ENCODE measurements around the gene TRUB2. TPM values are rescaled to one million over a fixed set of nuclear protein-coding genes. Genes with fewer than 3 reads are reported as not detected.

TRUB2 gene
- total RNA-seq, 1 experiment from 2014 or later: 33.2 TPM

GRCh38 chr9:128304136-128304970, 17.9 kb downstream of the TRUB2 start (continued):
- TF ChIP-seq ATF6 (CRISPR knock-in tag; IDR thresholded peaks at IDR 0.05): no peak

GRCh38 chr9:128298535-128299482, 23.4 kb downstream of the TRUB2 start:
- Mint-ChIP-seq H3K4me1 (no peaks in the 10 kb centered on the region), H3K36me3 (no peaks in the 10 kb centered on the region), H3K4me3 (no peak overlapping the region), H3K9me3 (no peaks in the 10 kb centered on the region), H3K27me3 (ENCODE audit: low read depth) (peaks cover 2% of the 10 kb centered on the region; the same call in 1 of the 2 replicates), H3K27ac (peak overlapping the region; percentile 27)
- ChIA-PET CTCF (interaction anchor here (0.6 to 2.6 kb wide), 6 partner anchors 43 to 252 kb away, joined by 3 to 15 read pairs (median 5); partner anchors contain the start of gene CERCAM), POLR2A (interaction anchor here (0.5 kb wide), 1 partner anchor 391 kb away, joined by 5 read pairs; no protein-coding TSS in a partner anchor)
- DNase-seq (ENCODE audit: low spot score) (no peak), ATAC-seq (no peak)
- TF ChIP-seq JUN (CRISPR knock-in tag; IDR thresholded peaks at IDR 0.05) (no peak), RELA (CRISPR knock-in tag; IDR thresholded peaks at IDR 0.05; ENCODE audit: borderline replicate concordance) (no peak), ZNF416 (CRISPR knock-in tag; IDR thresholded peaks at IDR 0.05) (no peak), AFF4 (CRISPR knock-in tag; IDR thresholded peaks at IDR 0.05; ENCODE audit: borderline replicate concordance) (no peak), NR2C2 (CRISPR knock-in tag; IDR thresholded peaks at IDR 0.05) (no peak), ETV6 (CRISPR knock-in tag; IDR thresholded peaks at IDR 0.05) (no peak), ATF2 (CRISPR knock-in tag; IDR thresholded peaks at IDR 0.05; ENCODE audit: borderline replicate concordance, low read depth) (no peak), ZNF263 (CRISPR knock-in tag; IDR thresholded peaks at IDR 0.05; ENCODE audit: low read depth) (no peak), EMX1 (CRISPR knock-in tag; IDR thresholded peaks at IDR 0.05) (no peak), TP53 (CRISPR knock-in tag; IDR thresholded peaks at IDR 0.05) (no peak), CREM (CRISPR knock-in tag; IDR thresholded peaks at IDR 0.05) (no peak), AR (CRISPR knock-in tag; IDR thresholded peaks at IDR 0.05) (no peak), CREB1 (CRISPR knock-in tag; IDR thresholded peaks at IDR 0.05) (no peak), IRF1 (CRISPR knock-in tag; IDR thresholded peaks at IDR 0.05) (no peak)
